Heart left ventricle (tissue), 13 donors: ENCODE results near the gene ABCB6.

Experiments
- POLR2A ChIP-seq, 2 donors: fragments of 450-650 bp; IDR thresholded peaks; one replicate each; pipeline ENCODE4 v1.6.1; 2017; ENCODE audit warnings: antibody characterized with exemption in 2 of 2, mild to moderate bottlenecking in 2 of 2, moderate library complexity in 2 of 2
- TF ChIP-seq, protein P1 (sequence below), 12 donors: fragments of 200-600 bp; sonication (generic) in 4 of 12; IDR thresholded peaks; one replicate each; pipeline versions ENCODE4 v1.5.0 to v1.8.0; 2018 to 2022; ENCODE audit warnings: antibody characterized with exemption in 12 of 12, mild to moderate bottlenecking in 5 of 12
- donor health status: ischemic (EF 13 %, LVEDD 7.1; RV severe dilation, severe dysfunction).
- donor health status: DM: no; HTN: yes; CAD: no.
- donor health status: DM: no; HTN: no; CAD: no.
- donor health status: ischemic (EF 25% LVEDD 6.9; RV normal size, moderate dysfunction).
- donor health status: ischemic (EF 25% LVEDD 5.7; RV mildly dilated, moderate dysfunction).
- donor health status: ischemic (EF 35%, LVEDD 5.7; RV mildly dilated, moderate dysfunction).
- donor health status: nonischemic (EF 11% LVEDD 7.7; RV severe dilation, severe dysfunction).
- donor health status: DM: yes; HTN: yes; CAD: no.
- donor health status: PGD.
- donor health status: ischemic (EF 29% LVEDD 5.4; RV normal size, mild dysfunction).
- donor health status: nonischemic (EF 23%, LVEDD 6.1; RV moderate dilation, normal function).

DNA sequence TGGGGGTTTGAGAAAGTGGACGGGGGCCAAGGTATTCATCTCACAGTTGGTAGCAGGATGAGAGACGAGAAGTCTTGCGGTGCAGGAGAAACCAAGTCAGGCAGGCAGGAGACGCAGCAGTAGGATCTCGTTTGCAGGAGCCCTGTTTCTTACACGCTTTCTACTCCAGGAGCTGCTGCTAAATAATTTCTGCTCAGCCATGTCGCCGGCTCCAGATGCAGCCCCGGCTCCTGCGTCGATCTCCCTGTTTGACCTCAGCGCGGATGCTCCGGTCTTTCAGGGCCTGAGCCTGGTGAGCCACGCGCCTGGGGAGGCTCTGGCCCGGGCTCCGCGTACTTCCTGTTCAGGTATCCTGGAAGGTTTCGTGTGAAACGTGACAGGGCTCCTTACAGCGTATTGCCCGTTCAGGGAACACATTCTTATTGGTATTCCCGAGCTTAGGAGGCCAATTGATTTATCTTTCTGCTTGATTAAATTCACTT, 11.3 kb upstream of the ABCB6 start:
- TF ChIP-seq, protein P1, sequence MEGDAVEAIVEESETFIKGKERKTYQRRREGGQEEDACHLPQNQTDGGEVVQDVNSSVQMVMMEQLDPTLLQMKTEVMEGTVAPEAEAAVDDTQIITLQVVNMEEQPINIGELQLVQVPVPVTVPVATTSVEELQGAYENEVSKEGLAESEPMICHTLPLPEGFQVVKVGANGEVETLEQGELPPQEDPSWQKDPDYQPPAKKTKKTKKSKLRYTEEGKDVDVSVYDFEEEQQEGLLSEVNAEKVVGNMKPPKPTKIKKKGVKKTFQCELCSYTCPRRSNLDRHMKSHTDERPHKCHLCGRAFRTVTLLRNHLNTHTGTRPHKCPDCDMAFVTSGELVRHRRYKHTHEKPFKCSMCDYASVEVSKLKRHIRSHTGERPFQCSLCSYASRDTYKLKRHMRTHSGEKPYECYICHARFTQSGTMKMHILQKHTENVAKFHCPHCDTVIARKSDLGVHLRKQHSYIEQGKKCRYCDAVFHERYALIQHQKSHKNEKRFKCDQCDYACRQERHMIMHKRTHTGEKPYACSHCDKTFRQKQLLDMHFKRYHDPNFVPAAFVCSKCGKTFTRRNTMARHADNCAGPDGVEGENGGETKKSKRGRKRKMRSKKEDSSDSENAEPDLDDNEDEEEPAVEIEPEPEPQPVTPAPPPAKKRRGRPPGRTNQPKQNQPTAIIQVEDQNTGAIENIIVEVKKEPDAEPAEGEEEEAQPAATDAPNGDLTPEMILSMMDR (IDR thresholded peaks at IDR 0.05), result no peak
- TF ChIP-seq POLR2A (IDR thresholded peaks at IDR 0.05), result no peak
